ENCODE data around the gene VPS54.
"Not testable (repeated sequence)": the region's sequence is repeated elsewhere in the genome, so short reads cannot be mapped to it uniquely, and the experiment has no call there.

VPS54 gene

DNA sequence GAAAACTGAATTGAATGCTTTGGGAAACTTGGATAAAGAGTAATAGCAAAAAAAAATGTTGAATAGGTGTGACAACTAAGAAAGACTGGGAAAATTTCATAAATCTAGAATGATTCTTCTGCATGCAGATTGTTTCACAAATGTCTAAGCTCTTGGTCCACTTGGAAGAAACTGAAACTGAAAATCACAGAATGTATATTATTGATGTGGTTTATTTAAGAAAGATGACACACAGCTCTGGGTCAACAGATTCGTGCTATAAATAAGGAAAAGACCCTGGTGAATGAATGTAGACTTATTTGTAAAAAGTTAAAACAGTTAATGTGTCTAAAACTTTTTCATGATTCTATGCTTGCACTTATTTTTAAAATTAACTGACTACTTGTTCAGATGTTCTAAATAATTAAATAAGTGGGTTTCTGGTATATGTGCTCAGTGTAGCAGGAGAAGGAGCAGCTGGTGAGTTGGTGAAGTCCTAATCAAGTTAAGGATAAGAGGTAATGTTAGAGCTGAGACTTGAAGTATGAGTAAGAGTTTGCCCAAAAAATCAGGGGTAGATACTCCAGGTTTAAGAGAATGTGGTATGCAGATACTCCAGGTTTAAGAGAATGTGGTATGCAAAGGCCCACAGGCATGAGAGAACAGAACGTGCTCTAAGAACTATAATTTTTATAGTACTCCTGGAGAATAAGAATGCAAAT, 153.1 kb downstream of the VPS54 start:
- no peak for DNase-seq

- DNase-seq = no peak
These were observed 153.9 kb downstream of the VPS54 start for GRCh38 chr2:63865159-63865799.

DNA sequence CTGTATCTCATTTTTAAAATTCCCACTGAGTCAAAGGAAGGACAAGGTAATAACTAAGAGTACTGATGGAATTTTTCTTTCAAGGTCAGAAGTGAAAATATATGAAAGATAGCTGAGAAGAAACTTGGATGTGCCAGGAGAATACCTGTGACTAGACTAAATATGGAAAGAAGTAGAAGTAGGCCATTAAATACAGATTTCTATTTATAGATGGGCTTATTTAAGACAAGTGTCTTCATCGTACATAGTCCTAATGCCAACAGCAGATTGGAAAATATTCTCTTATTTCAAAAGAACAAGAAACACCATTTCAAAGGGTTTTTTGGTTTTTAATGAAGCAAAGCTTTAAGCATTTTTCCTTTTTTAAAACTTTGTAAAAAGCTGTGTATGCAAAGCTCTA, 155.5 kb downstream of the VPS54 start:
- DNase-seq = no peak

DNA sequence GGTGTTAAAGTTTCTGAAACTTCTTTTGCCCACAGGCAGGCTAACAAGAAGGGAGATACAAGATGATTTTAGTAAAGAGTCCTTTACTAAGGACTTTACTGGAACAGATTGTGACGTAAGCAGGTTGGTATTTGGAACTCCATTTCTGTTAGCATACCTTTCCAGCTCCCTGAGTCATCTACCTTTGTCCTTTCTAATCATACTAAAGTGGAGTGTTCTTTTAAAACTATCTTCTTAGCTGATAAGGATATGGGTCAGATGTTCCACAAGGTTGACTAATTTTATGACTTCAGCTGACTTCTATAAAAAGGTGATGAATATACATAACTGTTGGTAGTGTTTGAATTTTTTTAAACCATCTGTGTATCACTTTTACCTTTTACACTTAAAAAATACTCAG, 156.4 kb downstream of the VPS54 start:
- DNase-seq = no peak

DNA sequence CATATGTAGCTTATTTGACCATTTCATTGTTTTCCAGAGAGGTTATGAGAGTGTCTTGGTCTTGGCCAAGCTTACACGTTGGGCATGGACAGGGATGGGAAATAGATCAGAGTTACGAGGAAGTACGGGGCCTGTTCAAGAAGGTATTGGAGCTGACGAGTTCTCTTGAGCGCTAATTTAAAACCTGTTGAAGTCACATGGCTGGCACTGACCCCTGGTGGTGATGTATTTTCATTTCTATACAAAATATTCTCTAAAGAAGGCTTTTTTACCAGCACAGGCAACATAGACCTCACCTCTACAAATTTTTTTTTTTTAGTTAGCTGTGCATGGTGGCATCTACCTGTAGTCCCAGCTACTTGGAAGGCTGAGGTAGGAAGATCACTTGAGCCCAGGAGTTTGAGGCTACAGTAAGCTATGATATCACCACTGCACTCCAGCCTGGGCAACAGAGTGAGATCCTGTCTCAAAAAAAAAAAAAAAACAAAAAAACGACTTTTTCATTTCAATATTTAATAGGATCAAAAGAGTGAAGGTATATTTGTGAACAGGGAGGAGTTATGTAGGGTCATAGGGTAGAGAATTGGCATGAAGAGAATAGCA, 157.9 kb downstream of the VPS54 start:
- DNase-seq = peak in 1 of 2 experiments; percentile 39

DNA sequence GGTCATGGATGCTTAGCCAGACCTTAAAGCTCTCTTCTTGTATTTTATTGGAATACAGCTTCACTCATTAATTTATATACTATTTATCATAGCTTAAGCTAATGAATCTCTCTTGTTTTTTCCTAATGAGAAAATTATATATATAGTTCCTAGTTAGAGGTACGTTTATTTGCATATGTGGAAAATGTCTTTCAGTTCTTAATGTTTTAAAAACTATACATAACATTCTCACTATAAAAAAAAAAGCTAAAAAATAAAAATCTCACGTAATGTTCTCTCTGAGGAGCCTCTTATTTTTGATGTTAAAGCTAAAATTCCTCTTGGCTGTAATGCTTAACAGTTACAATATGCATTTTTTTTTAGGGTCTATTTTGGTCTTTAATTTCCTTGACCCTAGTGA, 160.9 kb downstream of the VPS54 start:
- no peak for DNase-seq

- no peak for DNase-seq
These were observed 163.0 kb downstream of the VPS54 start for GRCh38 chr2:63856303-63856603.

- DNase-seq = no peak
These were observed 163.6 kb downstream of the VPS54 start for GRCh38 chr2:63855418-63856302.

- no peak for DNase-seq
These were observed 165.5 kb downstream of the VPS54 start for GRCh38 chr2:63853527-63854310.

DNA sequence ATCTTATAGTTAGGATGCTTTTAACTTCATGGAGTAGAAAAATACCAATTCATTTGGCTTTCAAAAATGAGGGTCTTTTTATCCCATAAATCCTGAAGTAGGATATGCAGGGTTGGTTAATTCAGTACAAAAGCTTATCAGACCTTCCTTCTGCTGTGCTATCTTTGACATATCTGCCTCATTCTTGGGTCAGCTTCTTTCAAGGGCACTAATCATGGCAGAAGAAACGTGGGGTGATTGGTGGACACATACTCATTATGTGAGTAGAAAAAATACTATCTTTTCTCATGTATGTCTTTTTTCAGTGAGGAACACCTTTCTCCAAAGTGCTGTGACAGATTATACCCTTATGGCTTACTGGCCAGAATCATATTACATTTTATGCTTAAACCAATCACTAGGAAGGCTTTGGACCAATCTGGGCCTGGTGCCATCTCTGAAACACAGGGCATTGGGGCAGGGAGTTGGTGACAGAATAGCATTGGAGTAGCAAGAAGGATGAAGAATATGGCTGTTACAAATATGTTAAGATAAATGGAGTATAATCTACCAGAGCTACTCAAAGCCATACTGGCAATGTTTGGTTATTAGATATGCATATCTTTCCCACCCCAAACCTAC, 167.4 kb downstream of the VPS54 start:
- no peak for DNase-seq

DNA sequence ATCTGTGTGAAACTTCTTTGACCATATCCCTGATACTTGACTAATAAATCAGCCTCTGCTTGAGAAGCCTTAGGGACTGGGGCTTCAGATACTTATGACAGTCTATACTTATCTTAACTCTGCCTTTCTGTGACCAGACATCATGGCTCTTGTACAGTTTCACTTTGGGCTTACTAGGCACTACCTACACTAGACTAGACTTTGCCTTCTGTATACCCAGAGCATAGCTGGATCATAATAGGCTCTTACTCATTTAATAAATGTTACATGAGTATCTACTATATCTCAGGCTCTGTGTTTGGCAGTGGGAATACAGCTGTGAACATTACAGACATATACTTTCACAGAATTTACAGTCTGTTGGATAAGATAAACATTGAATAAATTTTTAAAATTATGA, 168.6 kb downstream of the VPS54 start:
- DNase-seq = no peak

GRCh38 chr2:63850204-63850571, 169.0 kb downstream of the VPS54 start:
- DNase-seq = no peak

DNA sequence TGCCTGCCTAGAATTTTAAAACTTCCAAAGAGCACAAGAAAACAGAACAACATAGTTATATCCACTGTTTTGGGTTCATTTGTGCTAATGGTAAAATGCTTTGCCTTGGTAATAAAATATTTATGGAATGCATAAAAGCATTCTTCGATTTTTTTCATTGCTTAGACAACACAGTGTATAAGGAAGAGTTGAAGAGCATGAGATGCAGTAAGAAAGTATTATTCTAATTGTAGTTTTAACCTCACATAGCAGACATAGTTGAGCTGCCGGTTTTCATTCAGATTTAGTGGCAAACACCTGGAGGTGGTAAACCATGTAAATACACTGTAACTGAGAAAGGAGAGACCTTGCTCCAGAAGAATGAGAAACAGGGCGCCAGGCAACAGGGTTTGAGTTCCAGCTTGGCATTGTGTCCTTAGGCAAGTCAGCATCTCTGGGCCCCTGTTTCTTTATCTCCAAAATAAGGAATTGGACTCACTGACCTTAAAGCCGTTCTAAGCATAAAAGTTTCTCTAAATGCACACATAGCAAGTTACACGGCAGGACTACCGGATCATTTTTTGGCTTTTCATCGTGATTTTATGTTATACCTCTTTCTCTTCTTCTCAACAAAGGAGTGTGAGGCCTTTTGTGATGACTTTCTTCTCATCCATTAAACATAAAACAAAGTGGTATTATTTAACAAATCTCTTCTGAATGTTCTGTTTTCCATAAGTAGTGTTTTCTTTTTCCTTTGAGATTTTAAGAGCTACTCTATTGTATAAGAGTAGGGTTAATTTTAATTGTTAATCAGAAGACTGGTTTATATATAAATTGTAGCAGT, 169.6 kb downstream of the VPS54 start:
- DNase-seq = no peak

GRCh38 chr2:63847571-63847970, 171.7 kb downstream of the VPS54 start:
- DNase-seq = not testable (repeated sequence)

DNA sequence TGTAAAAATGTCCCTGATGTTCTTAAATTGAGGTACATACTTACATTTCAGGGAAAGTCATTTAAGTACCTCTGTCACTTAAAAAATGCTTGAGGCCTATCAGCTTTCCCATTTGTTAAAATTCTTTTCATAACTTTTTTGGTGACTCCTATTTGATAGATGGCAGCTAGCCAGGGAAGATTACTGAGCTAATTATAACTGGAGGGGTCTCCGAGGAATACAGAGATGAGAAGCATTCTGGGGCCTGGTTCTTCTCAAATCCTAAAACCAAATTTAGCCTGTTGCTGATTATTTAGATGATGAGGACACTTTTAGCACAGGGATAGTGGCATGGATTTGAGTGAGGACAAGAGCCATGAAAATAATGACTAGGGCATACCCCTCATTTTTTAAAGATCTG, 172.7 kb downstream of the VPS54 start:
- no peak for DNase-seq

- DNase-seq = no peak
These were observed 173.4 kb downstream of the VPS54 start for GRCh38 chr2:63845866-63846265.

DNA sequence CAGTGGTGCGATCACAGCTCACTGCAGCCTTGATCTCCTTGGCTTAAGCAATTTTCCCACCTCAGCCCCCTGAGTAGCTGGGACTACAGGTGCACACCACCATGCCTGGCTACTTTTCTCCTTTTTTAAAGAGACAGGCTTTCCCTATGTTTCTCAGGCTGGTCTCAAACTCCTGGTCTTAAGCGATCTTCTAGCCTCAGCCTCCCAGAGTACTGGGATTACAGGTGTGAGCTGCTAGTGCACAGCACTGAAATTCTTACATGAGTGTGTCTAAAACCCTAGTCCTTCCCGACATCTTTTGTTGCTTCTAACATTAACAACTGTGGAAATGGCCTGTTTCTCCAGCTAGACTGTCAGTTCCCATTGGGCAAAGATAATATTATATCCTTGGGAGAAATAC, 174.6 kb downstream of the VPS54 start:
- no peak for DNase-seq

DNA sequence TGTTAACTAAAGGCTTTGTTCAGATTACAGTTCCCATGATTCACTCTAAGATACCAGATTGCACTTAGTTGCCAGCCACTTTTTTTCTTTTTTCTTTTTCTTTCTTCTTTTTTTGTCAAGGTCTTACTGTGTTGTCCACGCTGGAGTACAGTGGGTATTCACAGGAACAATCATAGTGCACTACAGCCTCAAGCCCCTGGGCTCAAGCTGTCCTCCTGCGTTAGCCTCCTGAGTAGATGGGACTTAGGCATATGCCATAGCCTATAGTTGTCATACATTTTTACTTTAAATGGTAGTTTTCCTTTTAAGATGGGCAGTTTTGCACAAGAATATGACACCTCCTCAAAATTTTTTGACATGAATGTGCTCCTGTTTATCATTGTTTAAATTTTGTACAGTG, 175.4 kb downstream of the VPS54 start:
- DNase-seq = no peak

GRCh38 chr2:63843093-63843492, 176.1 kb downstream of the VPS54 start:
- DNase-seq = no peak

- no peak for DNase-seq
These were observed 176.8 kb downstream of the VPS54 start for GRCh38 chr2:63842149-63843061.

Measured in SW 1271 (cell line).